B cell (primary cell): ENCODE data around the gene NCBP3. TPM values are rescaled to one million over a fixed set of nuclear protein-coding genes. Genes with fewer than 3 reads are reported as not detected.

Experiments used
- ATAC-seq: fragments of 200-7000 bp; cut with Tn5 transposase; one replicate; pipeline ENCODE4 v1.10.0; 2021; ENCODE audit warnings: low read depth, mild to moderate bottlenecking, moderate number of reproducible peaks, moderate library complexity
- CTCF ChIA-PET: fragments of 350-600 bp; sonication (Branson Sonifier 250); formaldehyde crosslinking; loops from one replicate; lab custom pipeline; 2021; ENCODE audit warnings: antibody characterized with exemption, inconsistent platforms; lab: Charles Lee
- POLR2A ChIA-PET: fragments of 350-600 bp; sonication (Branson Sonifier 250); formaldehyde crosslinking; loops from one replicate; lab custom pipeline; 2021; ENCODE audit warnings: antibody characterized with exemption; lab: Charles Lee
- DNase-seq: peaks from one replicate; pipeline ENCODE4 v3.0.0; 2013
- H2AFZ ChIP-seq: 2 replicates; pipeline ENCODE4 v1.6.1; 2012; ENCODE audit warnings: mild to moderate bottlenecking, low read depth, low read length; ENCODE audit not compliant: insufficient read depth, poor library complexity, severe bottlenecking
- H3K27ac ChIP-seq, 2 donors: 1 replicate in 1 of 2; 2 replicates in 1 of 2; pipeline ENCODE4 v1.5.1; 2012 to 2013; ENCODE audit warnings: low read length in 2 of 2, mild to moderate bottlenecking in 2 of 2, moderate library complexity in 1 of 2
- H3K27me3 ChIP-seq, 4 experiments: fragments of 200-600 bp in 1 of 4; sonication (generic) in 1 of 4; replicated peaks in 1 of 4; 1 replicate in 2 of 4; 2 replicates in 2 of 4; pipeline versions ENCODE4 v1.6.1 to v1.7.0; 2013 to 2016; ENCODE audit warnings: low read length in 3 of 4, mild to moderate bottlenecking in 2 of 4, mixed read lengths in 1 of 4, moderate library complexity in 1 of 4; ENCODE audit not compliant: insufficient read depth in 4 of 4, control insufficient read depth in 3 of 4; ENCODE audit errors: control extremely low read depth in 1 of 4
- H3K36me3 ChIP-seq, 2 experiments: replicated peaks in 1 of 2; 1 replicate in 1 of 2; 2 replicates in 1 of 2; pipeline versions ENCODE4 v1.6.1 to v1.7.1; 2013; ENCODE audit warnings: low read length in 1 of 2; ENCODE audit not compliant: insufficient read depth in 2 of 2, control insufficient read depth in 1 of 2; ENCODE audit errors: control extremely low read depth in 1 of 2, extremely low read depth in 1 of 2
- H3K4me1 ChIP-seq, 2 donors: fragments of 200-600 bp in 1 of 2; sonication (generic) in 1 of 2; 1 replicate in 1 of 2; 2 replicates in 1 of 2; pipeline versions ENCODE4 v1.5.1 to v1.6.1; 2013 to 2017; ENCODE audit warnings: low read length in 2 of 2; ENCODE audit not compliant: control insufficient read depth in 2 of 2, insufficient read depth in 2 of 2
- H3K4me2 ChIP-seq: replicated peaks from 2 replicates; pipeline ENCODE3; 2012; ENCODE audit warnings: mild to moderate bottlenecking, low read depth, low read length; ENCODE audit not compliant: poor library complexity, severe bottlenecking
- H3K4me3 ChIP-seq, 5 experiments: fragments of 200-600 bp in 1 of 5; sonication (generic) in 1 of 5; 1 replicate in 3 of 5; 2 replicates in 2 of 5; pipeline versions ENCODE4 v1.5.1 to v1.7.0; 2011 to 2016; ENCODE audit warnings: low read length in 4 of 5, mild to moderate bottlenecking in 4 of 5, low read depth in 2 of 5, control low read depth in 1 of 5, moderate library complexity in 1 of 5; ENCODE audit not compliant: insufficient read depth in 1 of 5; ENCODE audit errors: control extremely low read depth in 1 of 5, extremely low read depth in 1 of 5
- H3K79me2 ChIP-seq: fragments of 200-600 bp; sonication (generic); one replicate; pipeline ENCODE4 v1.6.0; 2016; ENCODE audit warnings: low read length; ENCODE audit not compliant: control insufficient read depth, insufficient read depth
- H3K9ac ChIP-seq: fragments of 200-600 bp; sonication (generic); 2 replicates; pipeline ENCODE4 v1.6.1; 2017; ENCODE audit warnings: mild to moderate bottlenecking, low read length, moderate library complexity
- H3K9me3 ChIP-seq, 3 donors: one replicate each; pipeline versions ENCODE4 v1.6.1 to v1.7.1; 2013; ENCODE audit warnings: low read length in 2 of 3; ENCODE audit not compliant: control insufficient read depth in 2 of 3, insufficient read depth in 1 of 3; ENCODE audit errors: control extremely low read depth in 1 of 3
- H4K20me1 ChIP-seq: 2 replicates; pipeline ENCODE4 v1.6.0; 2012; ENCODE audit warnings: mild to moderate bottlenecking, low read length; ENCODE audit not compliant: insufficient read depth, control insufficient read depth, poor library complexity, severe bottlenecking
- H3K27ac Mint-ChIP-seq: one replicate; pipeline ENCODE4 v1.8.0; 2021; ENCODE audit warnings: mixed read lengths
- H3K27me3 Mint-ChIP-seq: one replicate; pipeline ENCODE4 v1.8.0; 2021; ENCODE audit warnings: mixed read lengths
- H3K4me1 Mint-ChIP-seq: one replicate; pipeline ENCODE4 v1.8.0; 2021; ENCODE audit warnings: mixed read lengths
- H3K4me3 Mint-ChIP-seq: one replicate; pipeline ENCODE4 v1.8.0; 2021; ENCODE audit warnings: mixed read lengths
- H3K9me3 Mint-ChIP-seq: one replicate; pipeline ENCODE4 v1.8.0; 2022; ENCODE audit warnings: mixed read lengths; ENCODE audit not compliant: insufficient read depth
- EZH2 ChIP-seq: IDR thresholded peaks from 2 replicates; pipeline ENCODE4 v1.6.1; 2012; ENCODE audit warnings: borderline replicate concordance, low read depth, mild to moderate bottlenecking, moderate library complexity, low read length; ENCODE audit not compliant: insufficient read depth, poor library complexity, severe bottlenecking
- WGBS: methylation state at CpG from one replicate; pipeline ENCODE4 v1.1.5; 2013; ENCODE audit warnings: missing lambda C conversion rate; ENCODE audit not compliant: insufficient coverage; 5-methylcytosine and 5-hydroxymethylcytosine counted together
- intact Hi-C: fragments of 100-400 bp; cut with micrococcal nuclease; formaldehyde crosslinking; loops from one replicate; pipeline ENCODE4 v1.10.0; 2022
- polyA plus RNA-seq: library from polyadenylated mRNA; depleted of rRNA; stranded (reverse); fragments of >200 nt; gene quantifications from 2 replicates; pipeline ENCODE4 v1.2.3, GENCODE V29; 2012
- total RNA-seq, 2 donors: library from RNA; stranded (reverse); fragments of 120-200 nt in 1 of 2; gene quantifications; 1 replicate in 1 of 2; 2 replicates in 1 of 2; pipeline versions ENCODE4 v1.2.3 to v1.2.4, GENCODE V29; 2013 to 2022
- TF ChIP-seq, protein P1 (sequence below): fragments of 200-600 bp; IDR thresholded peaks from one replicate; pipeline ENCODE4 v1.8.0; 2022; ENCODE audit warnings: antibody characterized with exemption, mild to moderate bottlenecking

Gene NCBP3
- total and polyA plus RNA-seq, 2 donors (not counting 1 experiment from before 2014, with no cell fraction given) = 11.1 to 71.7 TPM

DNA sequence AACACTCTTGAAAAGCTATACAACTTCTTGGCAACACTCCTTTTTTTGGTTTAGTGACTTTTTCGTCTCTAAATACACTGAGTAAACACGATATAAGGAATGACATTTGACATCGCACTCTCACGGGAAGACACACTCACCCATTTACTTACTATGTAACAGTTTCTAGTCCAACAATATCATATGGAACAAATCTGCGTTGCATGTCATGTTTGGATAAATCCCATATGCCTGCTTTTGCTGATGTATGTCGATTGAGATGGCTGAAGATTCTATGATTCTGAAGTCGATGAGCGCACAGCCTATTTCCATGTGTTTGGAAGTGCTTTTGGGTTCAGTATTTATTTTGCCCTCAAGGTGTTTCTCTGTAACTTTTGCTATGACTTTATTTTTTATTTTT, 63.3 kb downstream of the NCBP3 start:
- H3K9me3 Mint-ChIP-seq = no peaks in the 10 kb centered on the region

DNA sequence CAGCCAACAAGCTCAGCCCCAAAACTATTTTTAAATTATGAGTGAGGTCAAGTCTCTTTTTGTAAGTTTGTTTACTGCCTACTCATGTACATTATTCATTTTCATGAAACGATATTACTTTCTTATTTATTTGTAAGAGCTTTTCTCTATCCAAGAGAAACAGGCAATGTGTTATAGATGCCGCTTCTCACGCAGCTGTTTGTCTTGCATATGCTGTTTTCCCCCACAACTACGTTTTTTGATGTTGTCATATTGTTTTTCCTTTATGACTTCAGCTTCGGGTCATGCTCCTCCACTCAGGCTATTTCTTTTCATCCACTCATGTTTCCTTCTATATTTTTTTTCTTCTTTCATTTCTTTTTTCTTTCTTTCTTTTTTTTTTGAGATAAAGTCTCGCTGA, 65.1 kb downstream of the NCBP3 start:
- H3K4me1 Mint-ChIP-seq = no peaks in the 10 kb centered on the region
- no peak for ATAC-seq
- H3K4me3 Mint-ChIP-seq = no peak overlapping the region
- H3K27ac Mint-ChIP-seq = no peak overlapping the region
- H3K27ac ChIP-seq = no peak overlapping the region
- no peaks in the 10 kb centered on the region for H3K9me3 ChIP-seq
- H3K9me3 Mint-ChIP-seq = no peaks in the 10 kb centered on the region
- 89% methylated on average over 4 of the region's 6 CpGs for WGBS
- H3K4me3 ChIP-seq = no peak overlapping the region
- H3K79me2 ChIP-seq = no peaks in the 10 kb centered on the region
- no peaks in the 10 kb centered on the region for H3K36me3 ChIP-seq
- no peaks in the 10 kb centered on the region for H3K4me1 ChIP-seq
- no peaks in the 10 kb centered on the region for H3K27me3 ChIP-seq
- ChIA-PET CTCF (interaction anchor here (0.5 to 2.0 kb wide), 3 partner anchors 16 to 339 kb away, joined by 3 to 9 read pairs (median 5); no protein-coding TSS in a partner anchor), POLR2A (no interaction called here)
- no peaks in the 10 kb centered on the region for H4K20me1 ChIP-seq
- H3K4me2 ChIP-seq = no peak overlapping the region
- H2AFZ ChIP-seq = no peak overlapping the region
- H3K27me3 Mint-ChIP-seq = no peaks in the 10 kb centered on the region
- TF ChIP-seq, protein P1, sequence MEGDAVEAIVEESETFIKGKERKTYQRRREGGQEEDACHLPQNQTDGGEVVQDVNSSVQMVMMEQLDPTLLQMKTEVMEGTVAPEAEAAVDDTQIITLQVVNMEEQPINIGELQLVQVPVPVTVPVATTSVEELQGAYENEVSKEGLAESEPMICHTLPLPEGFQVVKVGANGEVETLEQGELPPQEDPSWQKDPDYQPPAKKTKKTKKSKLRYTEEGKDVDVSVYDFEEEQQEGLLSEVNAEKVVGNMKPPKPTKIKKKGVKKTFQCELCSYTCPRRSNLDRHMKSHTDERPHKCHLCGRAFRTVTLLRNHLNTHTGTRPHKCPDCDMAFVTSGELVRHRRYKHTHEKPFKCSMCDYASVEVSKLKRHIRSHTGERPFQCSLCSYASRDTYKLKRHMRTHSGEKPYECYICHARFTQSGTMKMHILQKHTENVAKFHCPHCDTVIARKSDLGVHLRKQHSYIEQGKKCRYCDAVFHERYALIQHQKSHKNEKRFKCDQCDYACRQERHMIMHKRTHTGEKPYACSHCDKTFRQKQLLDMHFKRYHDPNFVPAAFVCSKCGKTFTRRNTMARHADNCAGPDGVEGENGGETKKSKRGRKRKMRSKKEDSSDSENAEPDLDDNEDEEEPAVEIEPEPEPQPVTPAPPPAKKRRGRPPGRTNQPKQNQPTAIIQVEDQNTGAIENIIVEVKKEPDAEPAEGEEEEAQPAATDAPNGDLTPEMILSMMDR = no peak
- no peak for TF ChIP-seq EZH2
- DNase-seq = no peak
- intact Hi-C loops = no loop called here
- no peak overlapping the region for H3K9ac ChIP-seq

More for the DNA sequence above, 63.3 kb downstream of the NCBP3 start:
- H3K27ac ChIP-seq = no peak overlapping the region
- Mint-ChIP-seq H3K27ac (no peak overlapping the region), H3K27me3 (no peaks in the 10 kb centered on the region), H3K4me3 (no peak overlapping the region), H3K4me1 (no peaks in the 10 kb centered on the region)
- ChIA-PET CTCF (interaction anchor here (0.8 to 1.4 kb wide), 2 partner anchors 43 to 46 kb away, joined by 3 read pairs; no protein-coding TSS in a partner anchor), POLR2A (interaction anchor here (0.6 to 0.8 kb wide), 3 partner anchors 12 to 376 kb away, joined by 3 to 7 read pairs (median 3); no protein-coding TSS in a partner anchor)
- H3K4me2 ChIP-seq = no peak overlapping the region
- intact Hi-C loops = no loop called here
- H3K27me3 ChIP-seq = no peaks in the 10 kb centered on the region
- H3K9ac ChIP-seq = no peak overlapping the region
- no peaks in the 10 kb centered on the region for H3K9me3 ChIP-seq
- no peak overlapping the region for H2AFZ ChIP-seq
- no peak for ATAC-seq
- 93% methylated on average over 2 of the region's 8 CpGs for WGBS
- TF ChIP-seq, protein P1 = no peak
- no peak for TF ChIP-seq EZH2
- no peaks in the 10 kb centered on the region for H3K79me2 ChIP-seq
- DNase-seq = no peak
- no peak overlapping the region for H3K4me3 ChIP-seq
- no peaks in the 10 kb centered on the region for H3K4me1 ChIP-seq
- H4K20me1 ChIP-seq = no peaks in the 10 kb centered on the region
- no peaks in the 10 kb centered on the region for H3K36me3 ChIP-seq
